ENCODE data around the gene ASIP.

DNA sequence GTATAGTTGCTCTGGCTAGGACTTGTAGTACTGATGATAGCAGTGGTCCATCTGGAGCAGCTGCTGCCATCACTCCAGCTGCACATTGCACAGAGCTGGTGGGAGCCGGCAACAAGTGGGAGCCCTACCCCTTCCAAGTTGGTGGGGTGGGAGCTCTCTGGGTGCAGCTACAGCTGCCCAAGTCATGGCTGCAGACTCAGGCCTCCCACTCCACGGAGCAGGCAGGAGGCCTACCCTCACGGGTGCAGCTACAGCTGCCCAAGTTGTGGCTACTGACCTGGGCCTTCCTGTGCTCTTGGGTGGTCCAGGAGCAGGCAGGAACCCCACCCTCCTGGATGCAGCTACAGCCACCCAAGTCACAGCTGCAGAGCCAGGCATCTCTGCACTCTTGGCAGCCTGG, 32.1 kb upstream of the ASIP start:
- TF ChIP-seq, protein P1, sequence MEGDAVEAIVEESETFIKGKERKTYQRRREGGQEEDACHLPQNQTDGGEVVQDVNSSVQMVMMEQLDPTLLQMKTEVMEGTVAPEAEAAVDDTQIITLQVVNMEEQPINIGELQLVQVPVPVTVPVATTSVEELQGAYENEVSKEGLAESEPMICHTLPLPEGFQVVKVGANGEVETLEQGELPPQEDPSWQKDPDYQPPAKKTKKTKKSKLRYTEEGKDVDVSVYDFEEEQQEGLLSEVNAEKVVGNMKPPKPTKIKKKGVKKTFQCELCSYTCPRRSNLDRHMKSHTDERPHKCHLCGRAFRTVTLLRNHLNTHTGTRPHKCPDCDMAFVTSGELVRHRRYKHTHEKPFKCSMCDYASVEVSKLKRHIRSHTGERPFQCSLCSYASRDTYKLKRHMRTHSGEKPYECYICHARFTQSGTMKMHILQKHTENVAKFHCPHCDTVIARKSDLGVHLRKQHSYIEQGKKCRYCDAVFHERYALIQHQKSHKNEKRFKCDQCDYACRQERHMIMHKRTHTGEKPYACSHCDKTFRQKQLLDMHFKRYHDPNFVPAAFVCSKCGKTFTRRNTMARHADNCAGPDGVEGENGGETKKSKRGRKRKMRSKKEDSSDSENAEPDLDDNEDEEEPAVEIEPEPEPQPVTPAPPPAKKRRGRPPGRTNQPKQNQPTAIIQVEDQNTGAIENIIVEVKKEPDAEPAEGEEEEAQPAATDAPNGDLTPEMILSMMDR (IDR thresholded peaks at IDR 0.05): no peak
- TF ChIP-seq POLR2A (IDR thresholded peaks at IDR 0.05): no peak
